HG03045 (cell line): ENCODE data around the gene OR51F1.
"Not testable (repeated sequence)": the region's sequence is repeated elsewhere in the genome, so short reads cannot be mapped to it uniquely, and the experiment has no call there.

Experiments
- ATAC-seq: cut with Tn5 transposase; IDR thresholded peaks from one replicate; pipeline ENCODE4 v1.9.1; 2021; ENCODE audit warnings: mild to moderate bottlenecking, moderate library complexity; ENCODE audit not compliant: unreplicated experiment

Gene OR51F1

DNA sequence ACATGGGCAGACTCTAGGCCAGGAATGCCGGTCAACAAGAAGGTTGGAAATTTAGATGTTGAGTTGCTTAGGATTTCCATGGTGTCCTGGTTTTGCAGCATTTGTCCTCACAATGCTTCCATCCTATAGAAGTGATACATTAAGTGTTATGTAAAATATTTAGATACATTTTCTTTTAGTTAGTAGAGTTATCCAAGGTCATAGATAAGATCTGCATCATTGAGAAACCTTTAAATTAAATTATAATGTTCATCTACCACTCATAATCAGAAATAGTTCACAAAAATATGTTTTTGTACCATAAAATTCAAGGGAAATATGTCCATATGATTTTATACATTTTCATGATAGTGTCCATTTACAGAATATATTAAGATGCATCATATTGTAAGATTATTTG lies at the start of gene OR51F1:
OR51F1 (minus strand) TSS at position 101 of the 400 bp plus-strand sequence; CDS start at position 101, 0 bp downstream.
- no peak for ATAC-seq

DNA sequence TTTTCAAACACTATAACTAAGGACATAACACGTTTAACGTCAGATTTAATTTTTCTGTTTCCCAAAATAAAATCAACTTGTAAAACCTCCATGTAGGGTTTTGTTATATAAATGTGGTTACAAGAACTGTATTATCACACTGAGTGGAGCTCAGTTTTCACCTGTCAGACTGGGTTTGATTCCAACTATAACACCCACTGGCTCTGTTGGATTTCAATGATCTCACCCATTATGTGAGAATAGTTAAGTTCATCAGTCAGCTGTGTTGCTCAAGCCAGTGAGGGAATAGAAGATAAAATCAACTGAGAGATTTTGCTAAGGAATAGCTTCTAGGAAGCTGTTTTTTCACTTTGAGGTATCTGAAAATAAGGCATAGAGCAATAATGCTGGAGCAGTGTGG lies 39.5 kb upstream of the OR51F1 start:
- ATAC-seq, result no peak

DNA sequence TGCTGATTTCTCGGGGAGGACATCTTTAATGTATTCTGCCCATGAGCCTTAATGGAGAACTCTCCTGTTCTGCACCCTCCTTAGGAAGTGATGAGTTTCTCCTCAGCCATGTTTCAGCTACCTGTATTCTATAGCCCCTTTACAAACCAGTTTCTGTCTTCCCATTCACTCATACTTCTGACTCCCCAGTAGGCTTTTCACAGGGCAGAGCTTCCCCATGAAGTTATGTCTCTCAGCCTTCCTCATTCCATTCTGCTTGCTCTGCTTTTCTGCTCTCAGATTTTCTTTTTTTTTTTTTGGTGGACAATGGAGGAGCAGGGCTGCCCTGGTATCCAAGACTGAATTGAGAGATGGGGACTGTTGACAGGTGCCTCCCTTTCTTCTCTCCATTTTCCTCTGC lies 38.7 kb upstream of the OR51F1 start:
- no peak for ATAC-seq

DNA sequence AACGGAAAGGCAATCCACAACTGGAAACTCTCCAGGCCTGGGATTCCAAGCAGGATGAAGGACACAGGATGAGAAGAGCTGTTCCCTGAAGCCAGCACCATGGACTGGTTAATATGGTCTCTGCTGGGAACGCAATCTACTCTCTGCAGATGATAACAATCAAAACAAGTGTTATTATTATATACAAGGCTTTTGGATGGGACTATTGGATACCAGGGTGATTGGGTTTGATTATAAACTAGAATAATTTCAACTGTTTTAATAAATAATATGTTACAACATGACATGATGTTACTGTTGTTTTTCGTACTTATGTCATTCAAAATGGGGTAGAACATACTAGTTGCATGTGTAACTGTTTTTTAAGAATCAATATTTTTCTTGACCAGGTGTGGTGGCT lies 34.5 kb upstream of the OR51F1 start, which contains the start of gene OR52R1:
OR52R1 (minus strand) TSS at position 101 of the 400 bp plus-strand sequence; CDS start at position 101, 0 bp downstream.
- no peak for ATAC-seq

GRCh38 chr11:4801316-4801715 lies 31.6 kb upstream of the OR51F1 start:
- ATAC-seq, result not testable (repeated sequence)

DNA sequence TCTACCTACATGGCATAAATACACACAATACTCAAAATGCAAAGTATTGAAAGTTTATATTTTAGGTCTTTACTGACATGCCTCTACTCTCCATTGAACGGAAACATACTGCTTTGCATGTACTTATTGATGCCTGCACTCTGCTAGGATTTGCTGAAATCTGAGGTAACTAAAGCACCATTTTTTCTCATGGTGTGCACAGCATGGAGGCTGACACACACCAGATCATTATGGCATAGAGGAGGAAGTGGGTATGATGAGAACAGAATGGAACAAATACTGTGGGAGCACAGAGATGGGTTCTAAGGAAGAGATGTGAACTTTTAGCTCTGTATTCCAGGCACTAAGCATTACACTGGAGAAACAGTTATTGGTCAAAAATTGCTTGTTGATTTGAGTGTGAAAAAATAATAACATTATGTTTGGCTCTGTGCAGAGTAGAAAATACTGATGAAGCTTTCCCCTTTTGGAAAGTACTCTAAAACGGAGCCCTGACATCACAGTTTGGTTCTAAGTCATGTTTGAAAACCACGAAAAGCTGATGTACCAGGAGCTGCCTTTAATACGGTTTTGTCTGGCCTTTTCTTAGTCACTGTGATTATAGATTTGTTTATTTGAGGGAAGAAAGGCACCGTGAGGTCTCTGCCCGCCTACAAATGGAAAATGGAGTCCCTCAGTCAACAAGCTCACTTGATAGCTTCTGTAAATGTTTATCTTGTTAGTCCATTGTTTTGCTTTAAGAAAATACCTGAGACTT lies 28.9 kb upstream of the OR51F1 start:
- ATAC-seq, result no peak

- ATAC-seq, result no peak
These were observed 27.5 kb upstream of the OR51F1 start for GRCh38 chr11:4797206-4797605.

- ATAC-seq, result no peak
These were observed 12.7 kb upstream of the OR51F1 start for GRCh38 chr11:4782454-4782853.

DNA sequence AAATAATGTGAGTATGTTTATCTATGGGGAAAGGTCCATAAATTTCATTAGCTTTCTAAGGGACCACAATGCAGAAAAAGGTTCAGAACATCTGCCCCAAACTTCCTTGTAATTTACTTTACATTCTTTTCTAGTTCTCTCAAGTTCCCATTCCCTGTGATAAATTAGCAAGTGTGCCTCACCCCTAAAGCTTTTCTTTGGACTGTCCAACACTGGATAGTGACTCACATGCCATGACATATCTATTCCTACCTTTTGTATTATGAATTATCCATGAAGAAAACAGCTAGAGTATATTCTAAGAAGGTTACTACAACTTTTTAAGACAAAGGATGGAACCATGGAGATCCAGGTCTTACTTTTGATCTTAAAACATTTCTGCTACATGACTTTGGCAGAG lies 1.6 kb downstream of the OR51F1 start:
- ATAC-seq, result no peak

- ATAC-seq, result no peak
These were observed 3.2 kb downstream of the OR51F1 start for GRCh38 chr11:4766420-4767043.

- ATAC-seq, result no peak
These were observed 6.6 kb downstream of the OR51F1 start for GRCh38 chr11:4763096-4763495.

DNA sequence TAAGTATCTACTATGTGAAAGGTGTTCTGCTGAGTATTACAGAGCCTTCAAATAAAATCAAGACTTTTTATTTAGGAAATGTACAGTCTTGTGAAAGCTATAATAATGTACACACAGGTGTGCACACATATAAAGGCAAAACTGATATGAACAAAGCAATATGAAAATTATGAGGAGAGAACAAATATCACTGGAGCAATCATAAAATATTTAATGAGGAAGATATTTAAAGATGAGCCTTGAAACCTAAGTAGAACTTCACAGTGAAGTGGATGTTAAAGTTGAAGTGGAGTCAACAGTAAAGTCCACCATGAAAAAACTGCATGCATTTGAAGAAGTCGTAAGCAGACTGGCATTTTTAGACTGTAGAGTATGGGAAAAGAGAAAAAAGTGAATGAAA lies 18.5 kb downstream of the OR51F1 start:
- no peak for ATAC-seq

- ATAC-seq, result no peak
These were observed 21.3 kb downstream of the OR51F1 start for GRCh38 chr11:4748438-4748837.

- no peak for ATAC-seq
These were observed 29.0 kb downstream of the OR51F1 start for GRCh38 chr11:4740735-4741134.

GRCh38 chr11:4727171-4727570 lies 42.6 kb downstream of the OR51F1 start:
- ATAC-seq, result no peak

DNA sequence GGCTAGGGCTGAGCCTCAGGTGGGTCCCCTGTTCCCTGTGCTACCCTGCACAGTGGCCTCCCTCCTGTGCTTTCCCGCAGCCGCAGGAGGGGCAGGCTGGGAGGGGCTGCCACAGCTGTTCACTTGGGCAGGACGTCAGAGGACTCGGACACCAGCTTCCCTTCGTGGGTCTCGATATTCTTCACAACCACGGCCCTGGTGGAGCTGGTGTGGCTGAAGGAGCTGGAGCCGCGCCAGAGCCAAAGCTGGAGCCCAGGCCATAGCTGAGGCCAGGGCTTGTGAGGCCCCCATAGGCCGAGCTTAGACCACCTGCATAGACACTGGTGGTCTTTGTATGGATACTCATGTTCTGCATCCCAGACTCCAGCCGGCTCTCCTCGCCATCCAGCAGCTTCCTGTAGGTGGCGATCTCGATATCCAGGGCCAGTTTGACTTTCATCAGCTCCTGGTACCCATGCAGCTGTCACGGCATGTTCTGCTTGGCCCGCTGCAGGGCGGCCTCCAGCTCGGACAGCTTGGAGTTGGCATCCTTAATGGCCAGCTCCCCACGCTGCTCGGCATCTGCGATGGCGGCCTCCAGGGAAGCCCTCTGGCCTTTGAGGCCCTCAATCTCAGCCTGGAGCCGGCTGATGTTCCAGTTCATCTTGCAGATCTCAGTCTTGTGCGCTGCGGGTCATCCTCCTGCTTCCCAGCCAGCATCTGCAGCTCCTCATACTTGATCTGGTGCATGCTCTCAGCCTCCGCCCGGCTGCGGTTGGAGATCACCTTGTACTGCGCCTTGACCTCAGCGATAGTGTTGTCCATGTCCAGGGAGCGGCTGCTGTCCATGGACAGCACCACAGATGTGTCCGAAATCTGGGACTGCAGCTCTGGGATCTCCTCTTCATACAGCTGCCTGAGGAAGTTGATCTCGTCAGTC lies 46.9 kb downstream of the OR51F1 start:
- ATAC-seq, result not testable (repeated sequence)
